Measurements from ENCODE around the gene PTPN12.
"Not testable (repeated sequence)": the region's sequence is repeated elsewhere in the genome, so short reads cannot be mapped to it uniquely, and the experiment has no call there.

The PTPN12 gene

DNA sequence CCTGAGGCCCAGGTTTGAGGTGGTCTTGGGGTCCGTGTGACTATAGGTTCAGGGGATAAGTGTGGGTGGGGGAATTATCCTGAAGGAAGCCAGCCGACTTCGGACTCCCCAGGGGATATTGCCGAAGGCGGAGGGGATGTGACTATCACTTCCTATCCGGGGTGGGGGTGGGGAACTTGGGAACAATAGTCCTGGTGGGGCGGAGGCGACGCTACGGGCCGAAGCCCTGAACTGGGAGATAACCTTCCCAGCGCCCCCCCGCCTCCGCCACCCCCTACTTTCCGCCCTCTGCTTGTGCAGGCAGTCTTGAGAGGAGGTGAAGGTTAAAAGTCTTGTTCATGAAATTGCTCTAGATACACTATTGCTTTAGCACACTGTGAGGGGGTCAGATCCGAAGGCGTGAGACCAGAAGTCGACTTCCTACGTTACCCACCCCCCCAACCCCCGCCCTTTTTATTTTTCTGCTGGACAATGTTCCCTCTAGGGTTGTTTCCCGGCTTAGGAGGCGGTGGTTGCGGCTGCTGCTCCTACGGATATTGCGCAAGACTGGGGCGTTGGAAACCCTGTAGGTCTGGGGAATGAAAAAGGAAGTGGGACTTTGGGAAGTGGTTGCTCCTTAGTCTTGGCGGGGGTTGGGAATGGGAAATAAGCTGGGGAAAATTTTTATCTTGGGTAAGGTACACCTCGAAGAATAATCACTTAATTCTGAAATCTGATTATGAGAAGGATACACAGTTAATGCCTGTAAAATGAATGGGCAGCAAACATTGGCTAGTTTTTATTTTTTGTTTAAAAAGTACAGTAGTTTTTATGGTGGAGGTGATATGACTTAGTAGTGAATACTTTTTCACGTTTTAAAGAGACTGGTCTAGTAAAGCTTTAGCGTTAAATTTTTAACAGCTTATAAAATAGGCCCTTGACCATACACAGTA lies 1.5 kb downstream of the PTPN12 start:
- DNase-seq: peak in 1 of 5 experiments; percentile 6

DNA sequence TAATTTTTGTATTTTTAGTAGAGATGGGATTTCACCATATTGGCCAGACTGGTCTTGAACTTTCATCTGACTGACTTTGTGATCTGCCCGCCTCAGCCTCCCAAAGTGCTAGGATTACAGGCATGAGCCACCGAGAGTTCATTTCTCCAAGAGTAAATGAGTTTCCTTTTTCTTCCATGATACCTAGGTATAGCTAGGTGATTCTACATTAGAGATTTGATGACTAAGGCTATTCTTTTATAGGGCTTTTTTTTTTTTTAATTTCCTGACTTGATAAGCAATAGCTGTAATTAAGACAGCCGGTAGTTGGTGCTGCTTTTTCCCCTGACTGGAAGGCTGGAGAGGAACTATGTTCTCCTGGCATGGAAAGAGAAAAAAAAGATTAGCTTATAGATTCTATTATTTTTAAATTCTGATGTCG lies 3.3 kb downstream of the PTPN12 start:
- no peak for DNase-seq

GRCh38 chr7:77540993-77541392 lies 3.9 kb downstream of the PTPN12 start:
- DNase-seq: not testable (repeated sequence)

GRCh38 chr7:77542409-77542808 lies 5.3 kb downstream of the PTPN12 start:
- DNase-seq: no peak

DNA sequence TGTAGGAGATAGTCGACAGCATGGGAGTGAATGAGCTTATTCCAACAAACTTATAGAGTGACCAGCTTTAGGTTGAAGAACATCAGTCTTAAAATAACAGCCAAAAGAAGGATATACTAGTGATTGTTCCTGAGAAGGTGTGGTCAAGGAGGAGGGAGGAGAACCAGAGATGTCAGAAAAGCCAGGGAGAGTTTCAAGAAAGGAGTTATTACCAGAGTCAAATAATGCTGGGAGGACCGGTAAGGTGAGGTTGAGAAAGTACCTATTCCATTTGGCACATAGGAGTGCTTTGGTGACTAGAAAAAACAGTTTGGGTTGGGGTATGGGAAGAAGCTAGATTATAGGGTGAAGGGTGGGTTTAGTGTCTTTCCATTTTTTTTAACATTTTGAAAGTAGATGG lies 5.8 kb downstream of the PTPN12 start:
- DNase-seq: no peak

DNA sequence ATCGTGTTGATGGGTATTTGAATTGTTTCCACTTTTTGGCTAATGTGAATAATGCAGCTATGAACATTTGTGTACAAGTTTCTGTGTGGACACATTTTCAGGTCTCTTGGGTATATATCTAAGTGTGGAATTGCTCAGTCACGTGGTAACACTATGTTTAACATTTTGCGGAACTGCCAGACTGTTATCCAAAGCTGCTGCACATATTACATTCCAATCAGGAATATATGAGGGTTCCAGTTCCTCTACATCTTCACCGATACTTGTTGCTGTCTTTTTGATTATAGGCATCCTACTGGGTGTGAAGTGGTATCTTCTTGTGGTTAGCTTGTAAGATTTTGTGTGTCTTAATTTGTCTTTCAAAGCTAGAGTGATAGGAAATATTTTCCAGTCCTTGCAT lies 6.8 kb downstream of the PTPN12 start:
- DNase-seq: no peak

- DNase-seq: no peak
Observed at GRCh38 chr7:77544518-77544917, 7.4 kb downstream of the PTPN12 start.

DNA sequence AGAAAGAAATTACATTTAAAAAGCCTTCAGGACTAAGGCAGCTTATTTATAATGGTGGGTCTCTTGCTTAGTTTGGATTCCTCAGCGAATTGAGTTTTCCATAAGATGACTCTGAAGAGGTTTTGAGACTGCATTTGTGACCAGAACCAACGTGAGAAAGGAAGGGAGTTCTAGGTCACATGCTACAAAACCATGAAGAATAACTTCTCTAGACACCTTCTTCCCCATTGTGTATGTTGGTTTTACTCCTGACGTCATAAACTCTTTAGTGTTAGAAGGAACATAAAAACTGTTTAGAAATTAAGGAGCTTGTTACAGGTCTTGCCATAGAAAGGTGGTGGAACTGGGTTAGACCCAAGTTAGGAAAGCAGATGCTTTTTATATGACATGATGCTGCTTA lies 11.1 kb downstream of the PTPN12 start:
- no peak for DNase-seq

DNA sequence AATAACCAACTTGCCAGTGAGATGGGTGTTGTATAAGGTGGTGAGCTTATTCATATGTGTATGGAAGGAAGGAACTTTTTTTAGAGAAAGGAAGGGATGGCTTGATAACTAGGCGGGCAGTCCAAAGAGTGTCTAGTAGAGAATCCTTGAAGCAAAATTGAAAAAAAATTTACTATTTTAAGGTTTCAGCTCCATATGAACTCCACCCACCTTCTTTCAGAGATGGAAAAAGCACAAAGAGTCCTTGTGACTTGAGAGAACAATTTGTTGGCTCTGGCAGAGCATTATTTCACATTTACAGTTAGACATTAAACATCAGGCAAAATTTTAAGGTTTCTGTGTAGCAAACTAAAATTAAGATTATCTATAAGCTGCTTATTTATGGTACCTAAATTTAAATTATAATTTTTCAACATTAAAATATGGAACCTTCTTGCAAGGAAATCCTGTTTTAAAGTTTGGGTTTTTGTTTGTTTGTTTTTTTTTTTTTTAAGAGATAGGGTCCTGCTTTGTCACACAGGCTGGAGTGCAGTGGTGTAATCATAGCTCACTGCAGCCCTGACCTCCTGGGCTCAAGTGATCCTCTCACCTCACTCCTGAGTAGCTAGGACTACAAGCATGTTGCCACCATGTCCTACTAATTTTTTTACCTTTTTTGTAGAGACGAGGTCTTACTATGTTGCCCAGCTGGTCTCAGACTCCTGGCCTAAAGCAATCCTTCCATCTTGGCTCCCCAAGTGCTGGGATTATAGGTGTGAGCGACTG lies 12.2 kb downstream of the PTPN12 start:
- no peak for DNase-seq

GRCh38 chr7:77550586-77550985 lies 13.5 kb downstream of the PTPN12 start:
- no peak for DNase-seq

DNA sequence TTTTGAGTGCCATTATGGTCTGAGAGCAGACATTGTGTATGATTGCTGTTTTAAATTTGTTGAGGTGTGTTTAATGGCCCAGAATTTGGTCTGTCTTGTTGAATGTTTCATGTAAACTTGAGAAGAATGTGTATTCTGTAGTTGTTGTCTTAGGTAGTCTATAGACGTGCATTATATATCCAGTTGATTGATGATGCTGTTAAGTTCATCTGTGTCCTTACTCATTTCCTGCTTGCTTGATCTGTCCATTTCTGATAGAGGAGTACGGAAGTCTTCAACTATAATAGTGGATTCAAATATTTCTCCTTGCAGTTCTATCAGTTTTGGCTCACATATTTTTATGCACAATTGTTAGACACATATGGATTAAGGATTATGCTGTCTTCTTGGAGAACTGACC lies 16.0 kb downstream of the PTPN12 start:
- DNase-seq: no peak

DNA sequence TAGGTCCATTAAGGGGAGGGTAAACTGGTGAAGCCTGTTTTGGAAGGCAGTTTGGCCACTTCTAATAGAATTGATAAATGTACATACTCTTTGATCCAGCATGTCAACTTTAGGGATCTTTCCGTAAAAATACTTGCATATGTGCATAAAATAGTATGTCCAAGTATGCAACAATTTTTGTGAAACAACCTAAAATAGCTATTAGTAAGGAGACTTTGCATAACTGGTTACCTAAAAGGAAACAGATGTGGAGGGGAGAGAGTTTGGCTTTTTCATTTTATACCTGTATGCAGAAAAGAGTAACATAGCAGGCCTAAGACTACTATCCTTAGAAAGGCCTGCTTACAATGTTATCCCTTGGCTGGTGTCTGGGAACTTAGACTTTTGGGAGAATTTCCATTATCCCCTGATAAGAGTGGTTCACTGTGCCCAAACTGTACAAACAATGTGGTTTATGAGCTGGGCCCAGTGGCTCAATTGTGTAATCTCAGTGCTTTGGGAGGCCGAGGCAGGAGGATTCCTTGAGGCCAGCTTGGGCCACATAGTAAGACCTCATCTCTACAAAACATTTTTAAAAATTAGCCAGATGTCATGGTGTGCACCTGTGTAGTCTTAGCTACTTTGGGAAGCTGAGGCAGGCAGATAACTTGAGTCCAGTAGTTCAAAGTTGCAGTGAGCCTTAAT lies 21.3 kb downstream of the PTPN12 start:
- no peak for DNase-seq

- DNase-seq: no peak
Observed at GRCh38 chr7:77561352-77561751, 24.3 kb downstream of the PTPN12 start.

- no peak for DNase-seq
Observed at GRCh38 chr7:77563275-77563674, 26.2 kb downstream of the PTPN12 start.

DNA sequence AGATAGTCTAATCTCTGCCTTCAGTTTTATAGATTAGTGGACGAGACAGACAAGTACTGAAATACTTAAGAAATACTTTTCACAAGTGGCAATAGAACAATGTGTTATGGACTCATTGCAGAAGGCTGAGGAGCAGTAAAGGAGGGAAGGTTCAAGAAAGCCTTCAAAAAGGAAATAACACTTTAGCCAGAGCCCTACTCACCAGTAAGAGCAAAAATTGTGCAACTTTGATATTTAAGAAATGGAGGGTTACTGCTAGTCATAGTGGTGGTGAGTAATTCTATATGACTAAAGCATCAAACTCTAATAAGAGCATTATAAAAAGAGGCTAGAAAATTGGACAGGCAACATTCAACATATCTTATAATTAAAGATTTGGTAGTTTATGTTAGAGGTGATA lies 28.8 kb downstream of the PTPN12 start:
- DNase-seq: no peak

DNA sequence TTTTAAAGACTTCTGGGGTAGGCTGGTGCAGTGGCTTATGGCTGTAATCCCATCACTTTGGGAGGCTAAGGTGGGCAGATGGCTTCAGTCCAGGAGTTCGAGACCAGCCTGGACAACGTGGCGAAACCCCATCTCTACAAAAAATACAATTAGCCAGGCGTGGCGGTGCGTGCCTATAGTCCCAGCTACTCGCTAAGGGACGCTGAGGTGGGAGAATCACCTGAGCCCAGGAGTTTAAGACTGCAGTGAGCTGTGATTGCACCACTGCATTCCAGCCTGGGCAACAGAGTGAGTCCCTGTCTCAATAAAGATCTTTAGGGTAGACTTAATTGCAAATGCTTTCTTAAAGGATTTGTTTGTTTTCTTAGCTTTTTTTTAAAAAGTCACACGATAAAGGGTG lies 29.3 kb downstream of the PTPN12 start:
- no peak for DNase-seq

GRCh38 chr7:77569514-77570232 lies 32.6 kb downstream of the PTPN12 start:
- no peak for DNase-seq

- DNase-seq: no peak
Observed at GRCh38 chr7:77570330-77571011, 33.4 kb downstream of the PTPN12 start.

DNA sequence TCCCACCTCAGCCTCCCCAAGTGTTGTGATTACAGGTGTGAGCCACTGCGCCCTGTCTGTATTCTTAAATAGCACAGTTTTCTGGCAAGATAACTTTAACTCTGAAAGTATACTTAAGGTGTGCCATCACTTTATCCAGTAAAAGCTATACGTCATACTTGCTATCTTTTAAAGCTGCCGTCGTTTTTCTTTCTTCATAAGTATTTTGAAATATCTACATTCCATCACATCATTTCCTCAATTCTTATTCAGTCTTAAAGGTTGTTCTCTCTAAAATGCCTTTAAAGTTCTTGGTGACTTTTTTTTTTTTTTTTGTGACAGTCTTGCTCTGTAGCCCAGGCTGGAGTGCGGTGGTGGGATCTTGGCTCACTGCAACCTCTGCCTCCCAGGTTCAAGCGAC lies 34.7 kb downstream of the PTPN12 start:
- DNase-seq: no peak

DNA sequence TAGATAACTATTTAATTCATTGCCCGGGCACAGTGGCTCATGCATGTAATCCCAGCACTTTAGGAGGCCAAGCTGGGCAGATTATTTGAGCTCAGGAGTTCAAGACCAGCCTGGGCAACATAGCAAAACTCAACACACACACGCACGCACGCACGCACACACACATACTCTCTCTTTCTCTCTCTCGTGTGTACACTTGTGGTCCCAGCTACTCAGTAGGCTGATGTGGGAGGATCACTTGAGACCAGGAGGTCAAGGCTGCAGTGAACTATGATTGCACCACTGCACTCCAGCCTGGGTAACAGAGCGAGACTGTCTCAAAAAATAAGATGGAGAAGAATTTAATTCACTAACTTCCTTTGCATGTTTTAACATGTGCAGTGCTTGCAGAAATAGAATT lies 38.1 kb downstream of the PTPN12 start:
- no peak for DNase-seq

- no peak for DNase-seq
Observed at GRCh38 chr7:77576856-77577255, 39.8 kb downstream of the PTPN12 start.

DNA sequence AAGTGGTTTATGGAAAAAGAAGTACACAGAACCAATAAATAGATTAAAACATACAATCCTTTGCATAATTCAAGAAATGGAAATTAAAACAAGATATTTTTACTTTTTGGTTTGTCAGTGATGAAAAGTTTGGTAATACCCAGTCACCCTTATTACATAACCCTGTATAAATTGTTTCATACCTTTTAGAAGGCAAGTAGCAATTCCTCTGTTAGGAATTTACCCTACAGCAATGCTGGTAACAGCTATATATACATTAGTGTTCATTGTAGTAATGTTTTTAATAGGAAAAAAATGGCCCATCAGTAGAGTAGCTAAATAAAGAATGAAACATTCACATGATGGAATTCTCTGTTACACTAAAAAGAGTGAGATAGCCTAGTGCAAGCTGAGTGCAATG lies 42.7 kb downstream of the PTPN12 start:
- DNase-seq: no peak

Measured in T-helper 2 cell (primary cell).